K562 (cell line): Measurements from ENCODE around the gene LAT. TPM values are rescaled to one million over a fixed set of nuclear protein-coding genes. Genes with fewer than 3 reads are reported as not detected.

ENCODE experiments used
- CCNT2 ChIP-seq: IDR thresholded peaks from 2 replicates; pipeline ENCODE4 v1.6.1; 2011; ENCODE audit warnings: borderline replicate concordance, low read depth, mild to moderate bottlenecking, moderate library complexity, mixed read lengths, low read length; ENCODE audit not compliant: insufficient read length; ENCODE audit errors: extremely low read depth
- CEBPZ ChIP-seq: fragments of 150-350 bp; IDR thresholded peaks from 2 replicates; pipeline ENCODE4 v1.6.1; 2014; ENCODE audit warnings: low read depth, mild to moderate bottlenecking, low read length, borderline replicate concordance
- EP400 ChIP-seq: fragments of 450-650 bp; IDR thresholded peaks from 2 replicates; pipeline ENCODE4 v1.6.1; 2017; ENCODE audit warnings: antibody characterized with exemption, mild to moderate bottlenecking, moderate library complexity
- ETS1 ChIP-seq: conservative IDR thresholded peaks from 2 replicates; pipeline ENCODE4 v1.6.1; 2011; ENCODE audit warnings: low read depth, mild to moderate bottlenecking, low read length; ENCODE audit not compliant: control insufficient read depth
- GATAD2A ChIP-seq: fragments of 450-650 bp; IDR thresholded peaks from 2 replicates; pipeline ENCODE4 v1.6.1; 2017
- HBP1 ChIP-seq: fragments of 450-650 bp; formaldehyde crosslinking; IDR thresholded peaks from 2 replicates; pipeline ENCODE4 v1.4.0; 2022; ENCODE audit warnings: missing genetic modification characterization
- MBD2 ChIP-seq: sonication (generic); IDR thresholded peaks from 2 replicates; pipeline ENCODE4 v1.6.1; 2016; ENCODE audit warnings: low read depth, borderline replicate concordance
- MCM7 ChIP-seq, 2 experiments: fragments of 450-650 bp; IDR thresholded peaks; 2 replicates each; pipeline ENCODE4 v1.6.1; 2016 to 2018
- RBM34 ChIP-seq: fragments of 200-400 bp; formaldehyde crosslinking; IDR thresholded peaks from 2 replicates; pipeline ENCODE4 v1.6.1; 2018; ENCODE audit warnings: low read length, borderline replicate concordance; ENCODE audit not compliant: insufficient read depth
- SIN3B ChIP-seq: fragments of 450-650 bp; IDR thresholded peaks from 2 replicates; pipeline ENCODE4 v1.6.1; 2017; ENCODE audit warnings: low read depth, mild to moderate bottlenecking, moderate library complexity
- SMARCA4 ChIP-seq: fragments of 450-650 bp; IDR thresholded peaks from 2 replicates; pipeline ENCODE4 v1.6.1; 2016
- ZNF311 ChIP-seq: fragments of 250-450 bp; sonication (Bioruptor Pico); IDR thresholded peaks from 2 replicates; pipeline ENCODE4 v1.4.0; 2020; ENCODE audit warnings: mild to moderate bottlenecking, moderate library complexity
- ZNF592 ChIP-seq: fragments of 450-650 bp; IDR thresholded peaks from 2 replicates; pipeline ENCODE4 v1.6.1; 2017; ENCODE audit warnings: antibody characterized with exemption, mild to moderate bottlenecking
- ZNF699 ChIP-seq: fragments of 250-450 bp; sonication (Bioruptor Pico); IDR thresholded peaks from 2 replicates; pipeline ENCODE4 v1.8.0; 2021; ENCODE audit warnings: mild to moderate bottlenecking, moderate library complexity; ENCODE audit not compliant: insufficient replicate concordance
- polyA plus RNA-seq, 8 experiments: library from polyadenylated mRNA; depleted of rRNA in 4 of 8; stranded (reverse) in 5 of 8; unstranded in 3 of 8; fragments of >200 nt; fragmentation: Nextera tagmentation in 2 of 8; fragmentation: Illumina TruSeq in 1 of 8; extraction: Ambion mirVana in 2 of 8; extraction: Trizol in 1 of 8; gene quantifications; 2 replicates each; pipeline versions ENCODE4 v1.2.1 to v1.2.3, GENCODE V29; 2011 to 2014; ENCODE audit warnings: inconsistent platforms in 1 of 8, missing spikeins in 1 of 8
- total RNA-seq, 7 experiments: library from RNA; depleted of rRNA in 6 of 7; stranded (reverse); fragments of >200 nt in 6 of 7; fragmentation: Illumina TruSeq in 2 of 7; extraction: Trizol in 2 of 7; gene quantifications; 2 replicates each; pipeline versions ENCODE4 v1.2.1 to v1.2.3, GENCODE V29; 2011 to 2021; ENCODE audit warnings: low replicate concordance in 1 of 7

Gene LAT
- total and polyA plus RNA-seq, 9 of the 15 experiments (the other 6 are each of a cell fraction or from before 2014, with no cell fraction given) = 0.40 to 4.2 (median 1.3) TPM

GRCh38 chr16:29009050-29009837 lies 24.4 kb downstream of the LAT start (continued):
- TF ChIP-seq CEBPZ (no peak), MBD2 (peak; percentile 75), ZNF699 (CRISPR knock-in tag) (no peak), EP400 (peak; percentile 43; the same call in 1 of the 2 replicates), SIN3B (no peak), MCM7 (IDR thresholded peaks at IDR 0.05) (peak; percentile 43 to 87; a peak in 1 of 4 replicates), CCNT2 (peak; percentile 93), GATAD2A (peak; percentile 82; the same call in 1 of the 2 replicates), ZNF311 (CRISPR knock-in tag) (peak; percentile 80; the same call in 1 of the 2 replicates), SMARCA4 (peak; percentile 95), ETS1 (peak; percentile 83; the same call in 1 of the 2 replicates), HBP1 (CRISPR knock-in tag) (peak; percentile 90), RBM34 (no peak), ZNF592 (peak; percentile 97)
